Ishikawa (cell line): ENCODE results near the gene SATB2.

Source experiments
- EP300 ChIP-seq: IDR thresholded peaks from 2 replicates; pipeline ENCODE4 v1.6.1; 2012; ENCODE audit warnings: borderline replicate concordance
- RAD21 ChIP-seq: IDR thresholded peaks from 2 replicates; pipeline ENCODE4 v1.6.1; 2012; ENCODE audit warnings: low read depth

- no peak for TF ChIP-seq EP300
- no peak for TF ChIP-seq RAD21
These were observed 128.7 kb downstream of the SATB2 start for GRCh38 chr2:199329031-199329430.
